NCI-H1436 treated with DMSO at 0.1 percent for 48 hours (cell line): Measurements from ENCODE around the gene KRTAP4-11.
"Not testable (repeated sequence)": the region's sequence is repeated elsewhere in the genome, so short reads cannot be mapped to it uniquely, and the experiment has no call there.

ENCODE experiments used
- DNase-seq: peaks from one replicate; lab custom pipeline; 2025; lab: John Stamatoyannopoulos, UW

Gene KRTAP4-11

DNA sequence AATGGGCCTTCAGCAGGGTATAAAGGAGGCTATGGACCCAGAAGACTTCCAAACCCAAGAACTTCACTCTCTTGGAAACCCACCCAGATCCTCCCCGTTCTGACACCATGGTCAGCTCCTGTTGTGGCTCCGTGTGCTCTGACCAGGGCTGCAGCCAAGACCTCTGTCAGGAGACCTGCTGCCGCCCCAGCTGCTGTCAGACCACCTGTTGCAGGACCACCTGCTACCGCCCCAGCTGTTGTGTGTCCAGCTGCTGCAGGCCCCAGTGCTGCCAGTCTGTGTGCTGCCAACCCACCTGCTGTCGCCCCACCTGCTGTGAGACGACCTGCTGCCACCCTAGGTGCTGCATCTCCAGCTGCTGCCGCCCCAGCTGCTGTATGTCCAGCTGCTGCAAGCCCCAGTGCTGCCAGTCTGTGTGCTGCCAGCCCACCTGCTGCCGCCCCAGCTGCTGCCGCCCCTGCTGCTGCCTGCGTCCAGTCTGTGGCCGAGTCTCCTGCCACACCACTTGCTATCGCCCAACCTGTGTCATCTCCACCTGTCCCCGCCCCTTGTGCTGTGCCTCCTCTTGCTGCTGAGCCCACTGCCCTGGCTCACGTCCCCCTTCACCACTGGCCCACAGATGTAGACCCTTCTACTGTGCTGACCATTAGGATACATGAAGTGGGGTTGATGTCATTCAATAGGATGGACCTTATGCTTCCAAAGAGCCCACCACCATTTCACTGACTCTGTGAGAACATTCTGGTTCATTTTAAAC, 33.9 kb downstream of the KRTAP4-11 start, which contains the start of gene KRTAP4-7:
TSS of gene KRTAP4-7 (plus strand) at position 51 of the 757 bp plus-strand sequence. CDS start at position 108, 57 bp downstream.
- DNase-seq, result not testable (repeated sequence)

DNA sequence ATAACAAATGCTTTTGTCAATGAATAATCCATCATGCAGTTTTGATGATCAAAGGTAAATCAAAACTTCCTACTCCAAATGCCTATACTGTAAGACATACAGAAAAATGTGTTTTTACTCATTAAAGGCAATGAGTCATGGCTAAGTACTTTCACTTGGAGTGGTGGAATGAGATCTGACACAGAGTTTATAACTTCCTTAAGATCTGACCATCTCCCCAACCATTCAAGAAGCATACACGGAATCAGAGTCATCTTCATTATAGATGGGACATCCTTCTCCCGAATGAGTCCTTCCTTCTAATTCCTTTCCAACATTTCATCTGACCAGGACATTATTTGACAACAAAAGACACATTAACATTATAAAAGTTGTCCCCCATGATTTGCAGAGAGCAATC, 34.7 kb downstream of the KRTAP4-11 start:
- not testable (repeated sequence) for DNase-seq

DNA sequence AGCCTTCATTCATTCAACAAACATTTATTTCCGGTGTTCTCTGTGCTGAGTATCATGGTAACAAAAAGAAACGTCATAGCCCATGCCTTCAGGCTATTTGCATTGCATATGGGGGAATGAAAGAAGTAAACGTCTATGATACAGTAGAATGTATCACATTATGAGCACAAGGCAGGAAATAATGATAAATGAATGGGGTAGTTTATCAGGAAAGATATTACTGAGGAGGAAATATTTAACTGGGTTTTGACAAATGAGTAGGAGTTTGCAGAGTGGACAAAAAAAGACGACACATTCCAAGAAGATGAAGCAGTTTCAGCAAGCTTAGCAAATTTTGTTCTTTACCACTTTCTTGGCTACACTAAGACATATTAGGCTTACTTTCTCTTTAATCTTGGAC, 35.5 kb downstream of the KRTAP4-11 start:
- no peak for DNase-seq

DNA sequence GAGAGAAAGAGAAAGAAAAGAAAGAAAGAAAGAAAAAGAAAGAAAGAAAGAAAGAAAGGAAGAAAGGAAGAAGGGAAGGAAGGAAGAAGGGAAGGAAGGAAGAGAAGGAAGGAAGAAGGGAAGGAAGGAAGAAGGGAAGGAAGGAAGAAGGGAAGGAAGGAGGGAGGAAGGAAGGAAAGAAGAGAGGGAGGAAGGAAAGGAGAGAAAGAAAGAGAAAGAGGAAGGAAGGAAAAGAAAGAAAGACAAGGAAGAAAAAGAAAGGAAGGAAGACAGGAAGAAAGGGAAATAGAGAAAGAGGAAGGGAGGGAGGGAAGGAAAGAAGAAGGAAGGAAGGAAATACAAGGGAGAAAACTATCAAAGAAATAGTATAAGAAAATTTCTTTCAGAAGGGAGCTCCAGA, 41.4 kb downstream of the KRTAP4-11 start:
- no peak for DNase-seq

DNA sequence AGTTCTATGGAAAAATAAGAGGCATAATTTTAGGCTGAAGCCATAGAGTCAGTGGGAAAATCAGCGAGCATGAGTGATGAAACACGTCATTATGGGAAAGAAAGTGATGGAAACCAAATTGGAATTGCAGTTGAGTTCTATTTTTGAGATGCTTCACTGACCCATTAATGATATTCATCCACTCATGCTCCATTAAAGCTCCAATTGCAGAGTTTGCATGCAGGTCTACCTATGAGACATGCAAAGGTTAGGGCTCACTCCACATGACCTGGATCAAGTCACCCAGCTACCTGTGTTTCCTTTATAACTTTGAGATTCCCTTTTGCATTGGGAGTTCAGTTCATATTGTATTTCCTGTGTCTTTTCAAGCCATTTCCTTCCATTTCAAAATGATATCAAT, 44.5 kb downstream of the KRTAP4-11 start:
- DNase-seq, result no peak

DNA sequence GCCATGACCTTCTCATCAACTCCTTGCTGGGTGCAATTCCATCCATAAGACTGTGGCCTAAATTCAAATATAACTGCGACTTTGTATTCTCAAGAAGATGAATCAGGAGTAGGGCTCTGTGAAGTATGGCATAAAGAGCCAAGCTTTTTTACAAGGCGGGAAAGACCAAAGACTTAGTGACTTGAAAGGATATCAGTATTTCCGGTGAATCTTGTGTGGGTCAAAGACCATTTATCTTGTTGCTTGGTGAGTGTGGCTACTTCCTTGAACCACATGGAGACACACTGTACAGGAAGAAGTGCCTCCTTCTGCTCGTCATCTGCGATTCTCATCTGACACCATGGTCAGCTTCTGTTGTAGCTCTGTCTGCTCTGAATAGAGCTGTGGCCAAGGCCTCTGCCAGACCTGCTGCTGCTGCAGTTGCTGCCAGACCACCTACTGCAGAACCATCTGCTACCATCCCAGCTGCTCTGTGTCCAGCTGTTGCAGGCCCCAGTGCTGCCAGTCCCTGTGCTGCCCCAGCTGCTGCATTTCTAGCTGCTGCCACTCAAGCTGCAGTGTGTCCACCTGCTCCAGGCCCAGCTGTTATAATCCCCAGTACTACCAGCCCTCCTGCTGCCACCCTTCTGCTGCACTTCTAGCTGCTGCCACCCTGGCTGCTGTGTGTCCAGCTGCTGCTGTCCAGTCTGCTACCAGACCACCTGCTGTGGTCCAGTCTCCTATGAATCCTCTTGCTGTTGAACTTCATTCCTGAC, 46.4 kb downstream of the KRTAP4-11 start:
- DNase-seq, result no peak

DNA sequence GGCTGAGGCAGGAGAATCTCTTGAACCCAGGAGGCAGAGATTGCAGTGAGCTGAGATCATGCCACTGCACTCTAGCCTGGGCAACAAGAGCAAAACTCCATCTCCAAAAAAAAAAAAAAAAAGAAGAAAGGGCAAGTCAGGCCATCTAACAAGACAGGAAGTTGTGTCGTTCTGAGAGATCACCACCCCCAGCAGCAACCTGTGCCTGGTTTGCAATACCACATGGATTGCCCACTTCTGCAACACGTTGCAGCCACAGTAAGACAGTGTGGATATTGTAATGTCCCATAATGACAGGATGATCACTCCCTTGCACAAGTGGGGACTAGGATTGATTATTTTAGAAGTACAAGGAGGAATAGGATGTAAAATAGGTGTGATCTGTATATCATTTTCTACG, 49.1 kb downstream of the KRTAP4-11 start:
- no peak for DNase-seq

DNA sequence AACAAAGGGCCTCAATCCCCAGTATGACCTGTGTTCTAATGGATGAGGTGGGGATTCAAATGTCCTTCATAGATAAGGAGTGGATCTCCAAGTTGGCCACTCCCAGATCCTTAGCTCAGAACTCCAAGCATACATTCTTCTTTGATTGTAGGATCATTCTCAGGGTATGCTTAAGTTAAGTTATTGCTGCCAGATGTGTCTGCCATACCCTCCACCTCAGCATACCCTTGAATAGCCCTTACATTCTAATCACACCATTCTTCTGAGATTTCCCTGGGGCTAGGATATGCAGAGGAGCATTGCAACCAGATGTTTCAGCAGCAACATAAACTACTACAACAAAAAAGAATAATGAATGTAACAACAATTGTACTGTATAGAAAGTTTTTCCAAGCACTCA, 50.9 kb downstream of the KRTAP4-11 start:
- DNase-seq, result no peak
